NOMO-1 (cell line): ENCODE results near the gene POU6F2.
"Not testable (repeated sequence)": the region's sequence is repeated elsewhere in the genome, so short reads cannot be mapped to it uniquely, and the experiment has no call there.

Source experiments
- DNase-seq, 2 experiments: peaks; one replicate each; lab custom pipeline; 2025; ENCODE audit not compliant: unreplicated experiment in 2 of 2; lab: John Stamatoyannopoulos, UW

POU6F2 gene

DNA sequence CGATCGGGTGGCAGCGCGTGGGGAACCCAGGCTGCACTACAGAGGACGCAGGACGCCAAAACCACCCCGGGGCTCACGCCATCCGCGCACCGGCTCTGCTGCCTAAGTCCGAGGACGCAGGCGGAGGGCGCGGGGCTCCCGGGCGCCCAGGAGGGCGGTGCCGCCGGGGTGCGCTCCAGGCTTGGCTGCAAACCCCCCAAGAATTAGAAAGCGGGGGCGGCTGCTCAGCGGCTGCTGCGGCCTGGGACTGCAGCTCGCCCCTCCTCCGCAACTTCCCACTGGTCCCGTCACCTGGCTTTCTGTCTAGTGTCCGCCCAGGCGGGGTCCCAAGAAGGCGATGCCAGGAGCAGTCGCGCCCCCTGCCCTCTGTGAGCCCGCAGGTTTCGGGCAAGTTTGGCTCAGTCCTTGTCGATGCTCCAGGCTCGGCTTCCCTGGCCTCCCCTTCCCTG lies 1.7 kb upstream of the POU6F2 start:
- no peak for DNase-seq

DNA sequence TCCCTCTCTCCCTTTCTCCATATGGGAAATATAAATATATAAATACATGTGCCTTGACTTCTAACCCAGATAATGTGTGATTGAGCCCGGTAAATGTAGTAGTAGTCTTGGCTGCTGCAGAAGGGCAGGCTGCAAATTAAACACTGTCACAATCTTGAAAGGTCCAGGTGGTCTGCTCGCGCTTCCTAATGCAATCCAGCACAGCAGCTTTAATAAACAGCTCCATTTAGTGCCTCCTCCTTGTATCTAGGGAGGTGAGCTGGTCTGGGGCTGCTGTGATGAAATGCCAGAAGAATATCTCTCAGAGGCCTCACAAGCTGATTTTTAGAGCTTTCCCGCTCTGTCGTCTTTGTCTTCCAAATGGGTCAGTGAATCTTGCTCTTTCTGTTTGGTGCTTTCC lies 782 bp downstream of the POU6F2 start:
- DNase-seq = no peak

DNA sequence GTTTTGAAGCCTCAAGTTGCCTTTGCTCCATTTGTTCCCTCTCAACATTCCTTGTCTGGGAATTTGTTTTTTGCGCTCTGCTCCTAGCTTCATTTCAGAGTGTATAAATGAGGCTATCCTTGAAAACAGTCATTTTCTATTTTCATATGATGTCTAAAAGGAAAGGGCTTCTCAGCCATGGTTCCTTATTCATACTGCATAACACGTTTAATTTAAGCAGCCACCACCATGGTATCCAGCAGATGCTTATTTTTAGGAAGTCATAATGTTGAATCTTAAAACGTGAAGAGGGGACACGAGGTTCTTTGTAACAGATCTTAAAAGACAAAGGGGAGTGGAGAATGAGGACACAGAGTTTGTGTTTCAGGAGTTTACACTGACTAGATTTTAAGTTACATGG lies 14.5 kb downstream of the POU6F2 start:
- no peak for DNase-seq

DNA sequence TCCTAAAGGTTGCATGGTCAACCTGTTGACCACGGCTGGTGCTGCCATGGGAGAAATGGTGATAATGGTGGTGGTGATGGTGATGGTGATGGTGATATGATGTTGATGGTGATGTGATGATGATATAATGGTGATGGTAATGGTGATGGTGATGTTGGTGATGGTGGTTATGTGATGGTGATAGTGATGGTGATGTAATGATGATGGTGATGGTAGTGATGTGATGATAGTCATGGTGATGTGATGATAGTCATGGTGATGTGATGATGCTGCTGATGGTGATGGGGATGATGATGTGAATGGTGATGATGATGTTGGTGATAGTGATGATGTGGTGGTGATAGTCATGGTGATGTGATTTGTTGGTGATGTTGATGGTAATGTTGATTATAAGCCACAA lies 23.9 kb downstream of the POU6F2 start:
- DNase-seq = no peak

DNA sequence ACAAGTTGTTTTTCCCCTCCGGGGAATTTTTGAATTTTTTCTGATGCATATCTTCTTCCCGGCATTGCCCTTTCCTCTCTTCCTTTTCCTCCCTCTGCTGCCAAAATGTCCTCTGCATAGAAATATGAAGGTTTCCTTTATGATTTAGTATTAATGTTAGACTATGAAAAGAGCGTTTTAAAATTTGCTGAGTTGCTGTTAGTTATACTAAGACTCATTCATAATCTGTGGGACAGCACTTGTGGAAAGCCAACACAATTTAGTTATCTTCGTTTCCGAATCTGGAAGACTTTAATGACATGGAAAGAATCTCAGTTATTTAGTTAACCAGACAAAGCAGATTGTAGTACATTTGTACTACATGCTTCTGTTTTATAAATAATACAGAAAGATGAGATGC lies 25.0 kb downstream of the POU6F2 start:
- DNase-seq = no peak

DNA sequence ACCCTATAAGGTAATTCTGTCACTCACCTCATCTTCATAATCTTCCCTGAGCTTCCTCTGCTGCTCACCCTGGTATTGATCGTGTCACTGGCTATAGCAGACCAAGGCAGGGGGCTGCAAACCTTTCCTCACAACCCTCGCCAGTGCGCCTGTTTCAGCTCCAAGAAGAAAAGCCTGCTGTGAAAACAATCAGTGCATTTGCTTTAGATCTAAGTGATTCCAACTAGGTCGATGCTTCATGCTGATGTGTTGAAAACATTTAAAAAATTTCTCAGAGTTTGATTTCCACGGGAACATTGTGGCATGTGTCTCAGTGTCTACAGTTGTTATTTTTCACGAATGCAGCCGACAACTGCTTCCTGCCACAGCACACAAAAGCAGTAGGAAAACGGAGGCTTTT lies 27.3 kb downstream of the POU6F2 start:
- no peak for DNase-seq

DNA sequence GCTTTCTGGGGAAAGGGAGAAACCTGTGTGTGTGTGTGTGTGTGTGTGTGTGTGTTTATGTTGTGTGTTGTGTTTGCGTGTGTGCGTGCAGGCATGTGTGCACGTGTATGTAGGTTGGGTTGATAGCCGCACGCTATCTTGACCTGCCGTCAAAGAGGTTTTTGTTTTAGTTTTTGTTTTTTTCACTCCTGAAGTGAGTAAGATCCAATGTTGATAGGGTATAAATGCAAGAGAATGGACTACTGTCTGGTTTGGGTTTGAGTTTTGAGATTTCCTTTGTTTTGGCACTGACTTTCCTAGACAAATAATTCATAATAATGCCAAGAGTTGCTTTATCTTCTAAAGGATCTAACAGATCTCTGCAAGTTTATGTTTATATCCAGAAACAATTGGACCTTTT lies 27.8 kb downstream of the POU6F2 start:
- DNase-seq = no peak

DNA sequence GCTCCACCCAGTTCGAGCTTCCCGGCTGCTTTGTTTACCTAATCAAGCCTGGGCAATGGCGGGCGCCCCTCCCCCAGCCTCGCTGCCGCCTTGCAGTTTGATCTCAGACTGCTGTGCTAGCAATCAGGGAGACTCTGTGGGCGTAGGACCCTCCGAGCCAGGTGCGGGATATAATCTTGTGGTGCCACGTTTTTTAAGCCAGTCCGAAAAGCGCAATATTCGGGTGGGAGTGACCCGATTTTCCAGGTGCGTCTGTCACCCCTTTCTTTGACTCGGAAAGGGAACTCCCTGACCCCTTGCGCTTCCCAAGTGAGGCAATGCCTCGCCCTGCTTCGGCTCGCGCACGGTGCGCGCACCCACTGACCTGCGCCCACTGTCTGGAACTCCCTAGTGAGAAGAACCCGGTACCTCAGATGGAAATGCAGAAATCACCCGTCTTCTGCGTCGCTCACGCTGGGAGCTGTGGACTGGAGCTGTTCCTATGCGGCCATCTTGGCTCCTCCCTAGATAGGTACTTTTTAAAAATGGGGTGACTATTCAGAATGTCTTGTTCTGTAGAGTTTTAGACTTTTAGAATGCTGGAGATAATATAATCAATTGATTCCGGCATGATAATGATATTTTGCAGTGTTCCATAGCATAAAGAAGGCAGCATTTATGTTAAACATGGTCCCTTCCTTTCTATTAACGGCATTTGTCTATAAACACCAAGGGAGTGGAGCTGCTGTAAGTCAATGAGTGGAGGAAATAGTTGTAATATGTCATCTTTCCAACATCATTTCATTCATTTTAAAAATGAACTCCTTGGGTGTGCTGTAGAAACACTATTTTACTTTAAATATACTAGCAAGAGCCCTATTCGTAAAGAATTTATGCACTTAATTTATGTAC lies 35.6 kb downstream of the POU6F2 start:
- not testable (repeated sequence) for DNase-seq

DNA sequence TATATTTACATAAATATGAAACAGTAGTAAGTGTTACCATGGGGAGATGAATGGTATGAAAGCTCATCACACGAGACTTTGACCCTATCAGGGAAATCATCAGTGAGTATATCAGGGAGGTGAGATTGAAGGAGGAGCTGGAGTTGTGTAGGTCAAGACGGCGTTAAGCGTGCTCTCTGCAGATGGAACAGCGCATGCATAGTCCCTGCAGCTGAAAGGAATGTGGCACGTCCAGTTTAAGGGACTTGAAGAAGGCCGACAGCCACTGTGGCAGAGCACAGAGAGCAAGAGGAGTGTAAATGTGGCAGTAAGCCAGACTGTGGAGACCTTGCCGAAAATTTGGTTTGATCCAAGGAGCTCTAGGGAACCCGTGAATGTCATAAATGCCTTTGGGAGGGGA lies 38.9 kb downstream of the POU6F2 start:
- no peak for DNase-seq

DNA sequence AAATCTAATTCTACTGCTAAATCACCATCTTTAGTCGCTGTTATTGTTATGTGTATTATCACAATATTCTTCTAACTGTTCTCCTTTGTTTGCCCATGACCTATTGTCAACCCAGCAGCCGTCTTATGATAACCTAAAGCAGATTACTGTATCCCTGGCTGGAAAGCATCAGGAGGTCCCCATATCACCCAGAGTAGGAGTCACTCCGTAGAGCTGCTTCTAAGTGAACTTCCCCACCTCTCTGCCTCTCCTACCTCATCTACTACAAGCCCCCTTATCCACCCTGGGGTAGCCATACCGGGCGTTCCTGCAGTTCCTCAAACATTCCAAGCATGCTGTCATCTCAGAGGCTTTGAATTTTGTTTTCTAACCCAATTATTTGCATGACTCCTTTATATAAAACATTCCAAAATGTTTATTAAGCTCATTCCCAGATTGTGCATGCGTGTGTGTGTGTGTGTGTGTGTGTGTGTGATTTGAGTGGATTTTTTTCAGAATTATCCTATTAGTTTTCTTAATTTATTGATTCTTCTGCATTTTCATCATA lies 39.7 kb downstream of the POU6F2 start:
- DNase-seq = no peak

DNA sequence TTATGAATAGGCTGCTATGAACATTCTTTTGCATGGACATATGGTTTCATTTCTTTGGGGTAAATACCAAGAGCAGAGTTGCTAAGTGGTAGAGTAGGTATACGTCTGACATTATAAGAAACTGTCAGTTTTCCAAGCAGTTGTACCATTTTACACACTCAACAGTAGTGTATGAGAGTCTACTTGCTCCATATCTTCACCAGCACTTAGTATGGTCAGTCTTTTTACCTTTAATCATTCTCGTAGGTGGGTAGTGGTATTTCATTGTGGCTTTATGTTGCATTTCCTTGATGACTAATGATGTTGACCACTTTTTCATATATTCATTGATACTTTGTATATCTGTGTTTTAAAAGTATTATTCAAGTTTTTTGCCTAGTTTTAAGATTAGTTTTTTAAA lies 45.1 kb downstream of the POU6F2 start:
- DNase-seq = no peak

DNA sequence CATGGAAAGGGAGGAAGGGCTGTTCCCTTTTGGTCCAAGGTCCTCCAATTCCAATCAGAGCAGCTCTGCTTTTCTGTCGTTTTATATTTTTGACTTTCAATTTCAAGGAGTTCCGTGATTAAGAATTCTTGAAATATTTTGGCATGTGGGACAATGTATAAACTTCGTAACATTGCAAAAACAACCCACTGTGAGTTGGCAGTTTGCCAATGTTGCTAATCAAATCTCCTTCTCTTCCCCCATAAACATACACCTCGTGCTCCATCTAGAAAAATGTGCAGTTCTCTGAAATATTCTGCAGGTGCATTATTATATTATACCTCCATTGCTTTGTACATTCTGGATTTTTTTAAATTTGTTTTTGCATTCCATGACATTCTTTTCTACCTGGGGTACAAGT lies 49.8 kb downstream of the POU6F2 start:
- no peak for DNase-seq

DNA sequence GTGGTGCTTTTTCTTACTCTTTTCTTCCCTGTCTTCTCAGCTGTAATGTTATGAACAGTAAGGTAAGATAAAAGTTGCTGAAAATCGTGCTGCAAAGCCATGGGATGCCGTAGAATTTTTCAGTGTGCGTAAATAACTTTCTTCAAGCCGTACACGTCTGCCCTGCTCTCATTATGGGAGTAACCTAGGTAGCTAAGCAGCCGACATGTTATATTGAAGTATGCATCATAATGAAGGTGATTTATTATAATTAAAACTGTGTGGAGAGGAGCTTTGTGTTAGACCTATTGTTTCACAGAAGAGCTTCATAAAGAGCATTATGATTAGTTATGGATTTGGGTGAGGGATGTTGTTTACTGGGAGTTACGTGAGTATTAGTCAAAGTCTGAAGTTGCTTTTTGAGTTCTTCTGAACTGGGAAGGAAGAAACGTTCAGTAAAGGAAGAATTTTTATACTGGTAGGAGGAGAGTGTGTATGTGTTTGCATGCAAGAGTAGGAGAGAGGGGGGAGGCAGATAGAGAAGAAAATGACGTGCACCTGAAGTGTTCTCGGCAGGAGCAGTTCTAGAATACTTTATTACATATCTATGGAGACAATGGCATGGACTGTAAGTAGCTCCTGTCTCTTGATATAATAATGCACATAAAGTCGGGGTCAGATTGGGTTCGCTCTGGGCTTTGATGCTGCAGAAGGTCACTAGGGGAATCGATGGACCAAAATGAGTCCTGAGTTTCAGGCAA lies 56.3 kb downstream of the POU6F2 start:
- no peak for DNase-seq

DNA sequence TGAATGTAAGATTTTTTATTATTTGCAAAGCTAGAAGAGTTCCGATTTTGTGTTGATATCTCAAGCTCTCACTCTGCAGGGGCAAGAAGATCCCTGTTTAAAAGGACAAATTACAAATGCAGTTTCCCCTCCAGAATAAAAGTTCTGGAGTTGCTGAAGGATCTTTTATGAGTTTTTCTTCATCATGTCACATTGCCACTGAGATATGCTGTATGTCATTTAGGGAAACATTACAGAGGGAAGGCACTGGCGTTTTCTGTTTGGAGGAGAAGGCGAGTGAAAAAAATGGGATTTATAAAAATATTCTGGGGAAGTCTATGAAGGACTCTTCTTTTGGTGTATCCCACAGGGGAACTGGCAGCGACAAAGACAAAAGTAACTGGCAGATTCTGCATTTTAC lies 57.4 kb downstream of the POU6F2 start:
- DNase-seq = no peak

DNA sequence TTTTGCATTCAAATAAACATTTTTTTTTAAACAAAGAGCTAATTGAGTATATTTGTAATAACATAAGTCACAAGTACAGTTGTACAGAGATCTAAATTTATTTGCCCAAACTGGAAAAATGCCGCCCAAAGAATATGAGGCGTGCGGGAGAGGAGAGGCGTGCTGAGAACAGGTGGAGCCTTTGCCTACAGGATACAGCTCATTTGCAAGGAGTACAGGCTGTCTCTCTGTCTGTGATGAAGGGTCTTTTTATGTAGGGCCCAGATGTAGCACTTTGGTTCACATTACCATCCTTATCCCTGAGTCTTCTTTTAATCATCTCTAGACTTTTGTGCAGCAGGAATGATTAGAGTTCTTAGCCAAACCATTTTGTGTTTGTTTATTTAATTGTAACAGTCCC lies 58.2 kb downstream of the POU6F2 start:
- no peak for DNase-seq

DNA sequence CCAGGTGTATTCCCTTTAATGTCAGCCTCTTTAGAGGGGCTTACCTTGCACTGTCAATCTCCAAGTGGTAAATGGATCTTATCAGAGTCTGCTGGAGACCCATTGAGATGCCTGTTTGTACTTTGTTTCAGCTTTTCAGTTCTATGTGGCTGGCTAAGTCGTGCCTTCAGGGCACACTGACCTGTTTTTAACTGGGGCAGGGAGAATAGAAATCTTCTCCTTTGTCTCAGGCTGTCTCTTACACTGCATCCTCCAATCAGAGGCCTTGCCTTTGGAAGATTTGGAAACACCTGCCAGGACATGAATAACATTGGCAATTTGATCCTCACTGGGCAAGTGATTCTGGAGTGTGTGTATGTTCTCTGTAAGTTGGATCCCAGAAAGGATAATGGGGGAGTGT lies 65.0 kb downstream of the POU6F2 start:
- no peak for DNase-seq

DNA sequence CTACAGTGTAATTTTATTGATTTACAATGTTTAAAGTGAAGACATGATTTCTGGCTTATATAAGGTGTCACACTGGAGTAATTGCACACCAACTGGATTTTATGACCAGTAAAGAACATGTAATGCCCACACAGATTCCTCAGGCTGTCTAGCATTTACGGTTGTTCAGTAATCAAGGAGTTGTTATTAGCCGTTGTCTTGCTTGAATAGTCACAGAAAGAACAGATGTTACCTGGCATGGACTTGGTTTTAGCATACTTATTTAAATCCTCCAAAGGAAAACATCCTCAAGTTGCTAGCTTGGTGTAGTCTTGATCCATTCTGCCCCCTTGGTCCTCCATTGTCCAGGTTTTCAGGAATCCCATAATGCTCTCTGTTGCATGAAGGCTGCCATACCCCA lies 65.8 kb downstream of the POU6F2 start:
- no peak for DNase-seq

DNA sequence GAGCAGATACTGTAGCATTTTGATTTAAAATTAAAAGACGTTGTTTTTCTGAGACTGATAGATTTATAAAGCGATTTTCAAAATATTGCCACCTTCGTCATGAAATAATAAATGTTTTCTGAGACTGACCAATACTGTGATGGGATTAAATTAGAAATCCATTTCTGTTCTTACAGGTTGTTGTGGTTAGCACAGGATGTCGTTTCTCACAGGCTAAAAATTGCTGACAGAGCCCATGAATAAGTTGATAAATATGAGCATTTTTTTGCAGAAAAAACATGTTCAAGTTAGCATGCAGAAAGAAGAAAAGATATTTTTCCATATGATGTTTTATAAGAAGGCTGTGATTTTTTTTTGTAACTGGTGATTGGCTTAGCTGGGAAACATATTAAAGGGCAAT lies 66.8 kb downstream of the POU6F2 start:
- DNase-seq = no peak

DNA sequence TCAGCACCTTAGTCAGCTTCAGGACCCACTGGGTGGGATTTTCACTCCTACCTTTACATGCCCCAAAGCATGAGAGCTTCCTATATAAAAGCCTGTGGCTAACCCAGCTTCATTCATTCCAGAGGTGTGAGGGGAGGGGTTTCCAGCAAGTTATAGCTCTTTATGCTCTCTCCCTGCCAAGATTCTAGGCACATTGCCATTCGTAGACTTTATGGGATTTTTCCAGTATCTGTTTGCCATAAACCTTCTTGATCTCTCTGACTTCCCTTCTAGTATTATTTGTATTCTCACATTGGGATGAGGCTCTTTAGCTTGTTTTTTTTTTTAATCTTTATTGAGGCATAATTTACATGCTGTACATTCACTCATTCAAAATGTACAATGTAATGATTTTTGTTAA lies 67.5 kb downstream of the POU6F2 start:
- no peak for DNase-seq

DNA sequence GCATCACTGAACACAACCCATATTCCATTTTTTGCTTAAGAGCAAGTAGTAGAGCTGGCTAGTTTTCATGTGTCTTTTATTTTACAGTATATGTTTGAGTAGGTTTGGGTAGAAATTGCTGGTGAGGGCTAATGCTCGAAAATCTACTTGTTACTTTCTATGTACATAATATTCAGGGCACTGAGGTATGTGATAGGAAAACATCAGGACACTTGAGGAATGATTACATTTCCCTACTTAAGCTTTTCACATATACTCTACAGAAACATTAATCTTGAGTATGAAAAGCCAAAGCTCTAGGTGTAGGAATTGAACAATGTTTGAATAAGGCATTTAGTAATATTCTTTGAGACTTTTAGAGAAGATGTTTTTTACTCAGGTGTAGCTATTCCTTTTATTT lies 73.6 kb downstream of the POU6F2 start:
- DNase-seq = no peak

DNA sequence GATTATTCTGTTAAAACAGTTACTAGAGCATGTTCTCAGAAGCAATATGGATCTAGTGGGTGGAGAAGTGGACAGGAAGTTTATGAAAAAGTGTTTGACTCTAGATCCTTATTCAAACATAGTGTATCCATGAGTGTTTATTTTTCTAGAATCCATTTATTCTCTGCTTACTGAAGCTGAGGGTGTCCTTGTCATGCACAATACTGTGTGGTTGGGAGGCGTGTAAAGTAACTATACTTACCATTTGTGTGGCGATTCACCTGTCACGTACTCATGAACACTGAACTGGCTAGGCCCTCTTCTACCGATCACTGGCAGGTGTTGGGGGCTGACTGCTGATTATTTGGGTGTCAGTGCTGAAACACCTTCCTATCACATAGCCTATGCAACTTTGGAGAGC lies 74.0 kb downstream of the POU6F2 start:
- DNase-seq = no peak

DNA sequence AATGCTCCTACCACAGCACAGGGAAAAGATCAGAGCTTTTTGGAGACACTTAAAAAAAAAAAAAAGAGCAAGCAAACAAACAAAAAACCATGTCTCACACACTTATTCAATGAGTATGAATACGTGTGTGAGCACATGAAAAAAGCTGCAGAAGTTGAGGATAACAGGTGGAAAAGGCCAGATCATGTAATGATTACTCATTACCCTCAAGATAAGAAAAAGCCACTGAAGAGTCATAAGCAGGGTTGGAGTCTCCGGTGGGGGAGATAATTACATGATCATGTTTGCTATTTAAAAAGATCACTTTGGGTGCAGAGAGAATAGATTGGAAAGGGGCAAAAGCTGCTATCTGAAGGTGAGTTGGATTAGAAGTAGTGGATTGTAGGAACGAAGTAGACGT lies 77.0 kb downstream of the POU6F2 start:
- no peak for DNase-seq
